HEK293 (cell line): Measurements from ENCODE around the gene ABHD12.

Experiments
- BCL11B ChIP-seq: fragments of 450-650 bp; formaldehyde crosslinking; IDR thresholded peaks from 2 replicates; pipeline ENCODE4 v1.5.1; 2016; ENCODE audit warnings: low read depth, missing biosample characterization, missing genetic modification characterization
- EGR2 ChIP-seq: fragments of 450-650 bp; formaldehyde crosslinking; IDR thresholded peaks from 2 replicates; pipeline ENCODE4 v1.5.1; 2016; ENCODE audit warnings: low read depth, missing biosample characterization, missing genetic modification characterization
- GLIS2 ChIP-seq: fragments of 450-650 bp; formaldehyde crosslinking; IDR thresholded peaks from 2 replicates; pipeline ENCODE4 v1.5.1; 2016; ENCODE audit warnings: missing biosample characterization, missing genetic modification characterization
- KLF10 ChIP-seq: fragments of 450-650 bp; IDR thresholded peaks from 2 replicates; pipeline ENCODE4 v1.5.1; 2018; ENCODE audit warnings: missing biosample characterization, mild to moderate bottlenecking, missing genetic modification characterization
- KLF16 ChIP-seq: fragments of 450-650 bp; formaldehyde crosslinking; IDR thresholded peaks from 2 replicates; pipeline ENCODE4 v1.5.1; 2017; ENCODE audit warnings: missing biosample characterization, missing genetic modification characterization
- KLF7 ChIP-seq: fragments of 450-650 bp; formaldehyde crosslinking; IDR thresholded peaks from 2 replicates; pipeline ENCODE4 v1.5.1; 2016; ENCODE audit warnings: missing biosample characterization, missing genetic modification characterization, borderline replicate concordance
- WT1 ChIP-seq: fragments of 450-650 bp; formaldehyde crosslinking; IDR thresholded peaks from 2 replicates; pipeline ENCODE4 v1.5.1; 2016; ENCODE audit warnings: missing biosample characterization, missing genetic modification characterization
- ZBTB48 ChIP-seq: fragments of 450-650 bp; formaldehyde crosslinking; IDR thresholded peaks from 2 replicates; pipeline ENCODE4 v1.5.1; 2016; ENCODE audit warnings: missing biosample characterization, missing genetic modification characterization
- ZBTB8A ChIP-seq: fragments of 450-650 bp; formaldehyde crosslinking; IDR thresholded peaks from 2 replicates; pipeline ENCODE4 v1.5.1; 2016; ENCODE audit warnings: missing biosample characterization, missing genetic modification characterization
- ZNF112 ChIP-seq: fragments of 450-650 bp; formaldehyde crosslinking; IDR thresholded peaks from 2 replicates; pipeline ENCODE4 v1.5.0; 2017; ENCODE audit warnings: missing biosample characterization, missing genetic modification characterization
- ZNF184 ChIP-seq: fragments of 450-650 bp; IDR thresholded peaks from 2 replicates; pipeline ENCODE4 v1.5.1; 2018; ENCODE audit warnings: missing biosample characterization, mild to moderate bottlenecking, missing genetic modification characterization
- ZNF223 ChIP-seq: fragments of 450-650 bp; formaldehyde crosslinking; IDR thresholded peaks from 2 replicates; pipeline ENCODE4 v1.5.1; 2016; ENCODE audit warnings: missing biosample characterization, missing genetic modification characterization
- ZNF266 ChIP-seq: fragments of 450-650 bp; formaldehyde crosslinking; IDR thresholded peaks from 2 replicates; pipeline ENCODE4 v1.5.1; 2016; ENCODE audit warnings: missing biosample characterization, missing genetic modification characterization, low read depth
- ZNF302 ChIP-seq: fragments of 450-650 bp; formaldehyde crosslinking; IDR thresholded peaks from 2 replicates; pipeline ENCODE4 v1.5.1; 2016; ENCODE audit warnings: missing biosample characterization, missing genetic modification characterization, low read depth
- ZNF311 ChIP-seq: fragments of 450-650 bp; formaldehyde crosslinking; IDR thresholded peaks from 2 replicates; pipeline ENCODE4 v1.5.1; 2017; ENCODE audit warnings: missing biosample characterization, missing genetic modification characterization, borderline replicate concordance
- ZNF335 ChIP-seq: fragments of 450-650 bp; formaldehyde crosslinking; conservative IDR thresholded peaks from 2 replicates; pipeline ENCODE4 v1.5.1; 2016; ENCODE audit warnings: missing biosample characterization, missing genetic modification characterization
- ZNF354C ChIP-seq: fragments of 450-650 bp; formaldehyde crosslinking; IDR thresholded peaks from 2 replicates; pipeline ENCODE4 v1.5.1; 2016; ENCODE audit warnings: missing biosample characterization, missing genetic modification characterization, low read depth, borderline replicate concordance
- ZNF514 ChIP-seq: fragments of 450-650 bp; formaldehyde crosslinking; IDR thresholded peaks from 2 replicates; pipeline ENCODE4 v1.5.1; 2016; ENCODE audit warnings: missing biosample characterization, missing genetic modification characterization
- ZNF521 ChIP-seq: fragments of 450-650 bp; formaldehyde crosslinking; IDR thresholded peaks from 2 replicates; pipeline ENCODE4 v1.5.1; 2017; ENCODE audit warnings: missing biosample characterization, mild to moderate bottlenecking, missing genetic modification characterization
- ZNF544 ChIP-seq: fragments of 450-650 bp; formaldehyde crosslinking; IDR thresholded peaks from 2 replicates; pipeline ENCODE4 v1.5.0; 2017; ENCODE audit warnings: missing biosample characterization, missing genetic modification characterization
- ZNF549 ChIP-seq: fragments of 450-650 bp; IDR thresholded peaks from 2 replicates; pipeline ENCODE4 v1.5.1; 2018; ENCODE audit warnings: missing biosample characterization, missing genetic modification characterization, mild to moderate bottlenecking, inconsistent platforms, moderate library complexity
- ZNF555 ChIP-seq: fragments of 450-650 bp; formaldehyde crosslinking; conservative IDR thresholded peaks from 2 replicates; pipeline ENCODE4 v1.5.1; 2017; ENCODE audit warnings: missing biosample characterization, mild to moderate bottlenecking, missing genetic modification characterization, inconsistent platforms
- ZNF623 ChIP-seq: fragments of 450-650 bp; formaldehyde crosslinking; IDR thresholded peaks from 2 replicates; pipeline ENCODE4 v1.5.1; 2016; ENCODE audit warnings: missing biosample characterization, missing genetic modification characterization
- ZNF645 ChIP-seq: fragments of 450-650 bp; formaldehyde crosslinking; IDR thresholded peaks from 2 replicates; pipeline ENCODE4; 2016; ENCODE audit warnings: missing biosample characterization, missing genetic modification characterization
- ZNF660 ChIP-seq: fragments of 450-650 bp; IDR thresholded peaks from 2 replicates; pipeline ENCODE4 v1.5.1; 2018; ENCODE audit warnings: missing biosample characterization, mild to moderate bottlenecking, missing genetic modification characterization
- ZNF670 ChIP-seq: fragments of 450-650 bp; formaldehyde crosslinking; IDR thresholded peaks from 2 replicates; pipeline ENCODE4 v1.5.1; 2016; ENCODE audit warnings: missing biosample characterization, missing genetic modification characterization, low read depth
- ZNF747 ChIP-seq: fragments of 450-650 bp; formaldehyde crosslinking; IDR thresholded peaks from 2 replicates; pipeline ENCODE4 v1.5.1; 2016; ENCODE audit warnings: missing biosample characterization, missing genetic modification characterization
- ZNF791 ChIP-seq: fragments of 450-650 bp; formaldehyde crosslinking; IDR thresholded peaks from 2 replicates; pipeline ENCODE4 v1.5.1; 2016; ENCODE audit warnings: missing biosample characterization, missing genetic modification characterization
- ZNF830 ChIP-seq: fragments of 450-650 bp; IDR thresholded peaks from 2 replicates; pipeline ENCODE4 v1.5.0; 2018; ENCODE audit warnings: missing biosample characterization, missing genetic modification characterization, low read depth, mild to moderate bottlenecking, moderate library complexity
- ZNF837 ChIP-seq: fragments of 450-650 bp; formaldehyde crosslinking; IDR thresholded peaks from 2 replicates; pipeline ENCODE4 v1.5.1; 2016; ENCODE audit warnings: missing biosample characterization, missing genetic modification characterization
- ZSCAN18 ChIP-seq: fragments of 450-650 bp; formaldehyde crosslinking; IDR thresholded peaks from 2 replicates; pipeline ENCODE4 v1.5.1; 2016; ENCODE audit warnings: missing biosample characterization, missing genetic modification characterization
- ZSCAN30 ChIP-seq: fragments of 450-650 bp; IDR thresholded peaks from 2 replicates; pipeline ENCODE4 v1.5.1; 2018; ENCODE audit warnings: missing biosample characterization, mild to moderate bottlenecking, missing genetic modification characterization, moderate library complexity
- TF ChIP-seq, protein P1 (sequence below): fragments of 450-650 bp; formaldehyde crosslinking; IDR thresholded peaks from 2 replicates; pipeline ENCODE4 v1.5.1; 2016; ENCODE audit warnings: missing biosample characterization, missing genetic modification characterization
- TF ChIP-seq, protein P2 (sequence below): fragments of 450-650 bp; formaldehyde crosslinking; IDR thresholded peaks from 2 replicates; pipeline ENCODE4 v1.5.1; 2016; ENCODE audit warnings: missing biosample characterization, missing genetic modification characterization

The ABHD12 gene

DNA sequence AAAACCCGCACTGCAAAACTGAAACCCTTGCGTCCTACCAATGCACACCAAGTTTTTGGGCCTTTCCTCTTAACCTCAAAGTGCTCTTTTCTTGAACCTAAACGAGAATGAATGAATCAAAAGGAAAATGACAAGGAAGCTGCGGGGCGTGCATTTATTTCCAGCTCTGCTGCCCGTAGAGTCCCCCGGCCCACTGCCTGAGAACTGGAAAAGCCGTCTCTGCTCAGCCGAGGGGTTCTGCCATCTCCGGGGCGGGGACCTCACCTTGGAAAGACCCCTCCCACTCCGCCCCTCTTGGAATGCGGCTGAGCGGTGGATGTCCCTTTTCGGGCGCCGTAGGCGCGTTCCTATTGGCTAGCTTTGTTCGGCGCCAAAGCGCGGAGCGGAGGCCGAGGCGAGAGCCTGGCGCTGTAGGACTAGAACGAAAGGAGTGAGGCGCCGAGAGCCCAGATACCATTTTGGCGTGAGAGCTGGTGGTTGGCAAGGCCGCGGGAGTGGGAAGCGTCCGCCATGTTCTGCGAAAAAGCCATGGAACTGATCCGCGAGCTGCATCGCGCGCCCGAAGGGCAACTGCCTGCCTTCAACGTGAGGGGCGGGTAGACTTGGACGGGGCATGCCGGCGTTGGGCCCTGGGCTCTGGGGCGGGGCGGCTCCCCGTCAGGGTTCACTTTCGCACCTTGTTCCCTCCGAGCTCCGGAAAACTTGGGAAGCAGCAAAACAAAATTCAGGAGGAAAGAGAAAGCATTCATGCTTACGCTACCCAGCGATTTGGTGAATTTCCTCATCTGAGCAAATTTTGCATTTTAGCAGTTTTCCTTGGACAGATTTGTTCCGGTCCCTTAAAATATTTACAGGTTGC, 16.9 kb upstream of the ABHD12 start, which contains the start of gene GINS1 (continued):
- TF ChIP-seq, protein P1, sequence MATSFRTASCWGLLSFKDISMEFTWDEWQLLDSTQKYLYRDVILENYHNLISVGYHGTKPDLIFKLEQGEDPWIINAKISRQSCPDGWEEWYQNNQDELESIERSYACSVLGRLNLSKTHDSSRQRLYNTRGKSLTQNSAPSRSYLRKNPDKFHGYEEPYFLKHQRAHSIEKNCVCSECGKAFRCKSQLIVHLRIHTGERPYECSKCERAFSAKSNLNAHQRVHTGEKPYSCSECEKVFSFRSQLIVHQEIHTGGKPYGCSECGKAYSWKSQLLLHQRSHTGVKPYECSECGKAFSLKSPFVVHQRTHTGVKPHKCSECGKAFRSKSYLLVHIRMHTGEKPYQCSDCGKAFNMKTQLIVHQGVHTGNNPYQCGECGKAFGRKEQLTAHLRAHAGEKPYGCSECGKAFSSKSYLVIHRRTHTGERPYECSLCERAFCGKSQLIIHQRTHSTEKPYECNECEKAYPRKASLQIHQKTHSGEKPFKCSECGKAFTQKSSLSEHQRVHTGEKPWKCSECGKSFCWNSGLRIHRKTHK (tag by site-specific recombination) = no peak
- TF ChIP-seq WT1 = peak; percentile 33; the same call in 1 of the 2 replicates
- no peak for TF ChIP-seq ZNF837
- TF ChIP-seq ZNF660 = no peak
- TF ChIP-seq ZNF223 (tag by site-specific recombination) = no peak
- TF ChIP-seq, protein P2, sequence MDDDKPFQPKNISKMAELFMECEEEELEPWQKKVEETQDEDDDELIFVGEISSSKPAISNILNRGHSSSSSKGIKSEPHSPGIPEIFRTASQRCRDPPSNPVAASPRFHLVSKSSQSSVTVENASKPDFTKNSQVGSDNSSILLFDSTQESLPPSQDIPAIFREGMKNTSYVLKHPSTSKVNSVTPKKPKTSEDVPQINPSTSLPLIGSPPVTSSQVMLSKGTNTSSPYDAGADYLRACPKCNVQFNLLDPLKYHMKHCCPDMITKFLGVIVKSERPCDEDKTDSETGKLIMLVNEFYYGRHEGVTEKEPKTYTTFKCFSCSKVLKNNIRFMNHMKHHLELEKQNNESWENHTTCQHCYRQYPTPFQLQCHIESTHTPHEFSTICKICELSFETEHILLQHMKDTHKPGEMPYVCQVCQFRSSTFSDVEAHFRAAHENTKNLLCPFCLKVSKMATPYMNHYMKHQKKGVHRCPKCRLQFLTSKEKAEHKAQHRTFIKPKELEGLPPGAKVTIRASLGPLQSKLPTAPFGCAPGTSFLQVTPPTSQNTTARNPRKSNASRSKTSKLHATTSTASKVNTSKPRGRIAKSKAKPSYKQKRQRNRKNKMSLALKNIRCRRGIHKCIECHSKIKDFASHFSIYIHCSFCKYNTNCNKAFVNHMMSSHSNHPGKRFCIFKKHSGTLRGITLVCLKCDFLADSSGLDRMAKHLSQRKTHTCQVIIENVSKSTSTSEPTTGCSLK (tag by site-specific recombination) = no peak
- TF ChIP-seq ZNF791 (tag by site-specific recombination) = no peak
- TF ChIP-seq ZBTB48 (tag by site-specific recombination) = peak; percentile 54; the same call in 1 of the 2 replicates
- no peak for TF ChIP-seq ZNF544 (tag by site-specific recombination)
- TF ChIP-seq ZNF335 (tag by site-specific recombination) = peak; percentile 97
- TF ChIP-seq ZNF830 (tag by site-specific recombination) = no peak
- TF ChIP-seq ZSCAN18 = no peak
- no peak for TF ChIP-seq ZNF302
- TF ChIP-seq ZNF266 = no peak
- no peak for TF ChIP-seq ZNF311 (tag by site-specific recombination)
- TF ChIP-seq ZNF112 = no peak
- TF ChIP-seq KLF7 (tag by site-specific recombination) = peak; percentile 94
- TF ChIP-seq GLIS2 (tag by site-specific recombination) = no peak; the same call in 1 of the 2 replicates
- TF ChIP-seq KLF16 = no peak
- peak; percentile 91 for TF ChIP-seq ZBTB8A (tag by site-specific recombination)
- no peak for TF ChIP-seq ZNF549
- TF ChIP-seq ZNF555 (tag by site-specific recombination) = no peak
- TF ChIP-seq ZSCAN30 (tag by site-specific recombination) = peak; percentile 57; the same call in 1 of the 2 replicates
- no peak for TF ChIP-seq ZNF670 (tag by site-specific recombination)
- TF ChIP-seq KLF10 (tag by site-specific recombination) = no peak; the same call in 1 of the 2 replicates
- TF ChIP-seq ZNF623 (tag by site-specific recombination) = no peak
- TF ChIP-seq ZNF645 (tag by site-specific recombination) = no peak
- no peak for TF ChIP-seq ZNF354C (tag by site-specific recombination)
- TF ChIP-seq ZNF184 (tag by site-specific recombination) = no peak
- no peak for TF ChIP-seq ZNF747 (tag by site-specific recombination)
- no peak for TF ChIP-seq BCL11B (tag by site-specific recombination)
- peak; percentile 32; the same call in 1 of the 2 replicates for TF ChIP-seq EGR2 (tag by site-specific recombination)
- TF ChIP-seq ZNF514 = no peak
- no peak for TF ChIP-seq ZNF521 (tag by site-specific recombination)
